H9 (cell line): Measurements from ENCODE around the gene FEZ2. TPM values are rescaled to one million over a fixed set of nuclear protein-coding genes. Genes with fewer than 3 reads are reported as not detected.

Experiments
- DNase-seq: peaks from one replicate; pipeline ENCODE4 v3.0.0-alpha.2; 2017
- H2AFZ ChIP-seq: one replicate; pipeline ENCODE4 v1.6.1; 2013; ENCODE audit warnings: mild to moderate bottlenecking, low read length, control low read depth, moderate library complexity
- H2AK5ac ChIP-seq: 2 replicates; pipeline ENCODE4 v1.6.1; 2013; ENCODE audit warnings: low read length, control low read depth, mixed read lengths; ENCODE audit not compliant: insufficient read length
- H2BK120ac ChIP-seq: one replicate; pipeline ENCODE4 v1.6.1; 2013; ENCODE audit warnings: low read depth, mild to moderate bottlenecking, low read length, control low read depth, inconsistent platforms; ENCODE audit not compliant: poor library complexity, severe bottlenecking
- H2BK12ac ChIP-seq: 2 replicates; pipeline ENCODE4 v1.6.1; 2013; ENCODE audit warnings: low read length, control low read depth, mixed read lengths, low read depth; ENCODE audit not compliant: insufficient read length
- H2BK15ac ChIP-seq: 2 replicates; pipeline ENCODE4 v1.6.1; 2013; ENCODE audit warnings: low read depth, low read length, control low read depth
- H2BK20ac ChIP-seq: one replicate; pipeline ENCODE4 v1.6.1; 2013; ENCODE audit warnings: low read depth, mild to moderate bottlenecking, low read length, control low read depth, inconsistent platforms; ENCODE audit not compliant: poor library complexity, severe bottlenecking
- H2BK5ac ChIP-seq: 2 replicates; pipeline ENCODE4 v1.6.1; 2013; ENCODE audit warnings: low read length, control low read depth, mixed read lengths; ENCODE audit not compliant: insufficient read length
- H3K14ac ChIP-seq: 2 replicates; pipeline ENCODE4 v1.6.1; 2013; ENCODE audit warnings: low read length, control low read depth; ENCODE audit not compliant: insufficient read depth
- H3K18ac ChIP-seq: 2 replicates; pipeline ENCODE4 v1.6.1; 2013; ENCODE audit warnings: low read depth, mild to moderate bottlenecking, mixed read lengths, low read length, control low read depth; ENCODE audit not compliant: insufficient read length
- H3K23ac ChIP-seq: 2 replicates; pipeline ENCODE4 v1.6.1; 2013; ENCODE audit warnings: low read length, control low read depth, mixed read lengths, low read depth; ENCODE audit not compliant: insufficient read length
- H3K23me2 ChIP-seq: 2 replicates; pipeline ENCODE4 v1.6.1; 2013; ENCODE audit warnings: low read depth, mild to moderate bottlenecking, mixed read lengths, low read length, control low read depth; ENCODE audit not compliant: insufficient read length, poor library complexity, severe bottlenecking
- H3K27ac ChIP-seq: 2 replicates; pipeline ENCODE4 v1.5.1; 2013; ENCODE audit warnings: low read length, control low read depth, mixed read lengths, low read depth; ENCODE audit not compliant: insufficient read length
- H3K27me3 ChIP-seq: 2 replicates; pipeline ENCODE4 v1.6.1; 2013; ENCODE audit warnings: low read length, control low read depth, inconsistent platforms; ENCODE audit not compliant: insufficient read depth
- H3K4ac ChIP-seq: 2 replicates; pipeline ENCODE4 v1.6.1; 2013; ENCODE audit warnings: low read depth, mild to moderate bottlenecking, control low read depth, inconsistent platforms, low read length, moderate library complexity
- H3K4me1 ChIP-seq: 2 replicates; pipeline ENCODE4 v1.6.1; 2013; ENCODE audit warnings: low read length, control low read depth, inconsistent platforms; ENCODE audit not compliant: insufficient read depth
- H3K4me2 ChIP-seq: 2 replicates; pipeline ENCODE4 v1.6.1; 2013; ENCODE audit warnings: low read length, control low read depth, mixed read lengths; ENCODE audit not compliant: insufficient read length, insufficient read depth
- H3K56ac ChIP-seq: 2 replicates; pipeline ENCODE4 v1.6.1; 2013; ENCODE audit warnings: low read depth, mild to moderate bottlenecking, mixed read lengths, low read length, control low read depth; ENCODE audit not compliant: insufficient read length
- H3K79me1 ChIP-seq: 2 replicates; pipeline ENCODE4 v1.6.1; 2013; ENCODE audit warnings: low read depth, mild to moderate bottlenecking, moderate library complexity, low read length, control low read depth, inconsistent platforms; ENCODE audit not compliant: insufficient read depth, poor library complexity, severe bottlenecking
- H3K79me2 ChIP-seq: 2 replicates; pipeline ENCODE4 v1.6.1; 2013; ENCODE audit warnings: low read length, control low read depth, inconsistent platforms; ENCODE audit not compliant: insufficient read depth
- H3K9ac ChIP-seq: 2 replicates; pipeline ENCODE4 v1.6.1; 2013; ENCODE audit warnings: low read length, control low read depth, mixed read lengths; ENCODE audit not compliant: insufficient read length; ENCODE audit errors: extremely low read depth
- H3K9me3 ChIP-seq: one replicate; pipeline ENCODE4 v1.6.1; 2013; ENCODE audit warnings: low read depth, low read length, inconsistent platforms; ENCODE audit not compliant: control insufficient read depth
- H3T11ph ChIP-seq: one replicate; pipeline ENCODE4 v1.6.1; 2013; ENCODE audit warnings: mild to moderate bottlenecking, low read length, control low read depth, inconsistent platforms
- H4K20me1 ChIP-seq: one replicate; pipeline ENCODE4 v1.6.1; 2013; ENCODE audit not compliant: control insufficient read depth, insufficient read length, insufficient read depth
- H4K5ac ChIP-seq: 2 replicates; pipeline ENCODE4 v1.6.1; 2013; ENCODE audit warnings: low read depth, mild to moderate bottlenecking, mixed read lengths, low read length, control low read depth; ENCODE audit not compliant: insufficient read length
- H4K8ac ChIP-seq: replicated peaks from 2 replicates; pipeline ENCODE4 v1.6.1; 2013; ENCODE audit warnings: low read length, control low read depth, mixed read lengths, low read depth; ENCODE audit not compliant: insufficient read length
- H4K91ac ChIP-seq: 2 replicates; pipeline ENCODE4 v1.6.1; 2013; ENCODE audit warnings: low read depth, mild to moderate bottlenecking, moderate library complexity, mixed read lengths, low read length, control low read depth; ENCODE audit not compliant: insufficient read length
- H3K27ac Mint-ChIP-seq, 3 experiments: 2 replicates in 2 of 3; 3 replicates in 1 of 3; pipeline ENCODE4 v1.8.0; 2020 to 2021; ENCODE audit warnings: mixed read lengths in 3 of 3, mild to moderate bottlenecking in 1 of 3, moderate library complexity in 1 of 3
- H3K27me3 Mint-ChIP-seq: 2 replicates; pipeline ENCODE4 v1.8.0; 2021; ENCODE audit warnings: low read depth, mild to moderate bottlenecking, moderate library complexity, mixed read lengths
- H3K36me3 Mint-ChIP-seq, 3 experiments: 2 replicates in 2 of 3; 3 replicates in 1 of 3; pipeline ENCODE4 v1.8.0; 2020 to 2021; ENCODE audit warnings: low read depth in 3 of 3, mixed read lengths in 3 of 3; ENCODE audit not compliant: insufficient read depth in 1 of 3
- H3K4me1 Mint-ChIP-seq, 2 experiments: 2 replicates each; pipeline ENCODE4 v1.8.0; 2020; ENCODE audit warnings: mixed read lengths in 2 of 2
- H3K4me3 Mint-ChIP-seq, 2 experiments: 2 replicates in 1 of 2; 3 replicates in 1 of 2; pipeline ENCODE4 v1.8.0; 2020 to 2021; ENCODE audit warnings: mild to moderate bottlenecking in 2 of 2, mixed read lengths in 2 of 2, moderate library complexity in 1 of 2
- H3K9me3 Mint-ChIP-seq, 2 experiments: 2 replicates in 1 of 2; 3 replicates in 1 of 2; pipeline ENCODE4 v1.8.0; 2020; ENCODE audit warnings: mild to moderate bottlenecking in 2 of 2, mixed read lengths in 2 of 2, moderate library complexity in 1 of 2
- CTCF ChIP-seq: fragments of 200-600 bp; sonication (generic); conservative IDR thresholded peaks from 3 replicates; pipeline ENCODE4 v1.8.0; 2021; ENCODE audit warnings: antibody characterized with exemption, mild to moderate bottlenecking
- WGBS: extraction: QIAGEN DNeasy Blood & Tissue Kit; methylation state at CpG from one replicate; pipeline ENCODE4 v1.1.7; 2013; ENCODE audit warnings: missing lambda C conversion rate, low lambda C conversion rate, mixed read lengths; ENCODE audit not compliant: insufficient read length; ENCODE audit errors: extremely low coverage; 5-methylcytosine and 5-hydroxymethylcytosine counted together
- total RNA-seq: library from RNA; stranded (reverse); gene quantifications from 2 replicates; pipeline ENCODE4 v1.2.1, GENCODE V29; 2021

FEZ2 gene
- total RNA-seq, 1 experiment from 2014 or later: 27.7 TPM

GRCh38 chr2:36626071-36626470, 28.1 kb upstream of the FEZ2 start:
- Histone ChIP-seq H3K23ac (no peak overlapping the region), H3K27ac (no peak overlapping the region), H2BK15ac (no peak overlapping the region), H3K4ac (no peak overlapping the region), H3K27me3 (no peaks in the 10 kb centered on the region), H2BK20ac (no peak overlapping the region), H3K18ac (no peak overlapping the region), H3K9me3 (peaks cover 13% of the 10 kb centered on the region), H3K4me2 (no peak overlapping the region), H3K79me2 (no peaks in the 10 kb centered on the region), H2AFZ (no peak overlapping the region), H3K9ac (no peak overlapping the region), H3K79me1 (no peaks in the 10 kb centered on the region), H4K20me1 (no peaks in the 10 kb centered on the region), H2BK12ac (no peak overlapping the region), H3K56ac (no peak overlapping the region), H3K14ac (no peak overlapping the region), H2BK5ac (no peak overlapping the region), H2BK120ac (no peak overlapping the region), H3K4me1 (no peaks in the 10 kb centered on the region), H4K5ac (no peak overlapping the region), H2AK5ac (no peak overlapping the region), H4K8ac (no peak overlapping the region), H4K91ac (no peak overlapping the region), H3T11ph (no peak overlapping the region), H3K23me2 (no peaks in the 10 kb centered on the region)
- TF ChIP-seq CTCF: no peak
- Mint-ChIP-seq H3K4me1 (peaks cover 3 to 4% of the 10 kb centered on the region in 2 experiments), H3K36me3 (peaks cover 9 to 24% (median 11%) of the 10 kb centered on the region in 3 experiments), H3K9me3 (peaks cover 28 to 34% of the 10 kb centered on the region in 2 experiments), H3K27me3 (peaks cover 3% of the 10 kb centered on the region; the same call in 1 of the 2 replicates), H3K4me3 (no peak overlapping the region), H3K27ac (no peak overlapping the region)
- no peak for DNase-seq
- WGBS: no CpG with 5 or more reads among the region's 3 CpGs
